Measurements from ENCODE around the gene UBE2H. TPM values are rescaled to one million over a fixed set of nuclear protein-coding genes. Genes with fewer than 3 reads are reported as not detected.

The UBE2H gene
- total and polyA plus RNA-seq, 10 donors, result 13.5 to 98.0 (median 65.5) TPM

DNA sequence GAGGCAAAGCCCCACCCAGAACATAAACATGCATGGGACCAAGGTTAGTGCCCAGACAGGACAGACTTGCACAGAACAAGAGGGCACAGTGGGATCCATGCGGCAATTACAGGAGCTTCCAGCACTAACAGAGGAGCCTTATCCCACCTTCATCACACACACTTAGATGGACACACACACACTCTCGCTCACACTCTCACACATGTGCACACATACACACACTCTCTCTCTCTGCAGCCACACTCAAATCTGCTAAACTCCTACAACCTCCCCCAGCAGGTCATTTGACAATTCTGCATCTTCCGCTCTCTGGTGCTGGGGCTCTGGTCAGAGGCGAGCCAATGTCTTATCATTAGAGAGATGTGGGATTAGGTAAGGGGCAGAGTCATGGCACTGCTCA lies 120.5 kb downstream of the UBE2H start:
- Histone ChIP-seq H3K4me1 (peaks cover 4 to 29% (median 17%) of the 10 kb centered on the region in 6 donors), H3K27me3 (replicated peaks in 1 of 7) (no peaks in the 10 kb centered on the region), H3K27ac (no peak overlapping the region), H3K9me3 (no peaks in the 10 kb centered on the region), H3K4me3 (no peak overlapping the region), H3K36me3 (peaks cover 0 to 60% (median 23%) of the 10 kb centered on the region in 6 donors)
- TF ChIP-seq POLR2A (IDR thresholded peaks at IDR 0.05) (no peak), POLR2AphosphoS5 (IDR thresholded peaks at IDR 0.05) (no peak)
- TF ChIP-seq, protein P1, sequence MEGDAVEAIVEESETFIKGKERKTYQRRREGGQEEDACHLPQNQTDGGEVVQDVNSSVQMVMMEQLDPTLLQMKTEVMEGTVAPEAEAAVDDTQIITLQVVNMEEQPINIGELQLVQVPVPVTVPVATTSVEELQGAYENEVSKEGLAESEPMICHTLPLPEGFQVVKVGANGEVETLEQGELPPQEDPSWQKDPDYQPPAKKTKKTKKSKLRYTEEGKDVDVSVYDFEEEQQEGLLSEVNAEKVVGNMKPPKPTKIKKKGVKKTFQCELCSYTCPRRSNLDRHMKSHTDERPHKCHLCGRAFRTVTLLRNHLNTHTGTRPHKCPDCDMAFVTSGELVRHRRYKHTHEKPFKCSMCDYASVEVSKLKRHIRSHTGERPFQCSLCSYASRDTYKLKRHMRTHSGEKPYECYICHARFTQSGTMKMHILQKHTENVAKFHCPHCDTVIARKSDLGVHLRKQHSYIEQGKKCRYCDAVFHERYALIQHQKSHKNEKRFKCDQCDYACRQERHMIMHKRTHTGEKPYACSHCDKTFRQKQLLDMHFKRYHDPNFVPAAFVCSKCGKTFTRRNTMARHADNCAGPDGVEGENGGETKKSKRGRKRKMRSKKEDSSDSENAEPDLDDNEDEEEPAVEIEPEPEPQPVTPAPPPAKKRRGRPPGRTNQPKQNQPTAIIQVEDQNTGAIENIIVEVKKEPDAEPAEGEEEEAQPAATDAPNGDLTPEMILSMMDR (IDR thresholded peaks at IDR 0.05 in 8 of 11, conservative IDR thresholded peaks at IDR 0.05 in 3 of 11), result no peak
- no peak for DNase-seq
- WGBS, 5 donors, result 97 to 99% (median 98%) methylated on average over 4 of the region's 4 CpGs
- intact Hi-C loops (cut with DNase I; ENCODE audit: low total_unique reads), result no loop called here

DNA sequence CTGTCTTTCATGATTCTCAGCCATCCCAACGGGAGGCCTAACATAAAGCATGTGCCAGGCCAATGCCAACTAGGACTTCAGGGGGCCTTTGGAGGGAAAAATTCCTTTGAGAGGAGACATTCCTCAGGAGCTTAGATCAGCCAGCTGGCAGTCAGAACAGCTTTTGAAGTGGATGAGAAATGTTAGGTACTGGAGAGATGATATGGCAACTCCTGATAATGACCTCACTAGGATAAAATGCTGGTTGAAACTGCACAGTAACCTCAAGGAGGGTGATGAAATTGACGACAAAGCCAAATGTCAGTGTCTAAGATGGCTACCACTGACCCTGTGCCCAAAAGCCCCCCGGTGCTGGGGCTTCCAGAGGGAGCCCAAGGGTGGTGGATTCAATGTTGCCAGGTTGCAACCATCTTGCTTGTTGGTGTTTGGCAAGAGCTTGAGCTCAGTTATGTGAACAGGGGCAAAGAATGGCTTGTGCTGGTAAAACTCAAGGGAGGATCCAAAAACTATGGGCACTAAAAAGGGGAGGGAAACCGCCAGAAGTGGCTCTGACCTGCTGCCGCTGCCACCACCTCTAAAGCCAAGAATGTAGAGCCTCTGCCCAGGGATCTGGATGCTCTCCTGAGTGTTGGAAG lies 121.2 kb downstream of the UBE2H start:
- intact Hi-C loops (cut with DNase I; ENCODE audit: low total_unique reads), result no loop called here
- no peak for DNase-seq
- H3K27ac ChIP-seq, result peak overlapping the region in 1 of 8 donors; percentile 13

DNA sequence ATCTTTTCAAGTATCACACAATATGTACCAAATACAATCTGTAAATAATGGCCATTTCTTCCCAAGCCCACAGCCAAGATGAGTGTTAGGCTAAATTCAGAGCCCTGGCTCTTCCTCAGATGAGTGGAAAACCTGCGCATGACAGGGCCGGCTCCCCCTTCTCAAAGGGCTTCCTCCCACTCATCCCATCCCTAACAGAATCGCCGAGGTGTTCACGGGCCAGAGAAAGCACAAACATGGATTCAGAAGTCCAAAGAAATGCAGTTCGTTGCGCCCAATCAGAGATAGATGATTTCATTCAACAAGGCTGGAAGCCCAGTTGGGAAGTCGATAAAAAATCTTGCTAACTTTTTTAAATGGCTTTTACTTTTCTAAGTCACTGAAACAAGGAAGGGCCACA lies 121.8 kb downstream of the UBE2H start:
- Histone ChIP-seq H3K4me3 (no peak overlapping the region), H3K27ac (peak overlapping the region in 4 of 8 donors; percentile 40 to 63 (median 54)), H3K36me3 (peaks cover 0 to 47% (median 23%) of the 10 kb centered on the region in 6 donors), H3K27me3 (replicated peaks in 1 of 7) (no peaks in the 10 kb centered on the region), H3K9me3 (no peaks in the 10 kb centered on the region), H3K4me1 (peaks cover 4 to 30% (median 21%) of the 10 kb centered on the region in 6 donors)
- no peak for DNase-seq
- 93 to 97% (median 96%) methylated on average over 8 of the region's 8 CpGs for WGBS, 5 donors
- TF ChIP-seq, protein P1 (IDR thresholded peaks at IDR 0.05 in 8 of 11, conservative IDR thresholded peaks at IDR 0.05 in 3 of 11), result no peak
- TF ChIP-seq POLR2A (IDR thresholded peaks at IDR 0.05) (no peak), POLR2AphosphoS5 (IDR thresholded peaks at IDR 0.05) (no peak)
- intact Hi-C loops (cut with DNase I; ENCODE audit: low total_unique reads), result no loop called here

More for the DNA sequence above, 121.2 kb downstream of the UBE2H start:
- no peak for TF ChIP-seq POLR2A (IDR thresholded peaks at IDR 0.05)
- TF ChIP-seq, protein P1 (IDR thresholded peaks at IDR 0.05 in 8 of 11, conservative IDR thresholded peaks at IDR 0.05 in 3 of 11), result no peak
- TF ChIP-seq POLR2AphosphoS5 (IDR thresholded peaks at IDR 0.05), result no peak
- 80 to 94% (median 90%) methylated on average over 5 of the region's 5 CpGs for WGBS, 5 donors
- H3K4me3 ChIP-seq, result no peak overlapping the region
- no peaks in the 10 kb centered on the region for H3K9me3 ChIP-seq
- H3K4me1 ChIP-seq, result peaks cover 4 to 30% (median 17%) of the 10 kb centered on the region in 6 donors
- H3K27me3 ChIP-seq (replicated peaks in 1 of 7), result no peaks in the 10 kb centered on the region
- peaks cover 0 to 53% (median 23%) of the 10 kb centered on the region in 6 donors for H3K36me3 ChIP-seq

All from spleen (tissue), 11 donors.